Measurements from ENCODE around the gene TRIP12. TPM values are rescaled to one million over a fixed set of nuclear protein-coding genes. Genes with fewer than 3 reads are reported as not detected.

The TRIP12 gene
- total and polyA plus RNA-seq, 2 of the 8 experiments (the other 6 are each of a cell fraction or from before 2014, with no cell fraction given): 23.1 to 174 TPM

GRCh38 chr2:229969921-229970320 lies 48.1 kb upstream of the TRIP12 start:
- FAIRE-seq: no peak
- H4K20me1 ChIP-seq (replicated peaks in 1 of 2; ENCODE audit: control insufficient read depth in 1 of 2, insufficient read depth in 2 of 2, low read length in 2 of 2): no peaks in the 10 kb centered on the region
- H2BK120ac ChIP-seq (replicated peaks; ENCODE audit: low read depth, low read length): no peak overlapping the region

More at GRCh38 chr2:229969921-229970320, 48.1 kb upstream of the TRIP12 start:
- no peak for TF ChIP-seq YY1 (IDR thresholded peaks at IDR 0.05; ENCODE audit: low read depth, low read length)
- TF ChIP-seq SUZ12 (IDR thresholded peaks at IDR 0.05; ENCODE audit: low read length): no peak
- TF ChIP-seq ZNF274 (IDR thresholded peaks at IDR 0.05; ENCODE audit: borderline replicate concordance, extremely low read depth, low read length): no peak
- TF ChIP-seq CHD2 (IDR thresholded peaks at IDR 0.05; ENCODE audit: low read length): no peak
- TF ChIP-seq SP1 (IDR thresholded peaks at IDR 0.05; ENCODE audit: low read depth, low read length): no peak
- no peak for TF ChIP-seq KDM4A (IDR thresholded peaks at IDR 0.05; ENCODE audit: low read depth, low read length, severe bottlenecking)
- TF ChIP-seq HDAC6 (IDR thresholded peaks at IDR 0.05; ENCODE audit: low read depth, low read length): no peak
- no peak for TF ChIP-seq HDAC2 (IDR thresholded peaks at IDR 0.05; ENCODE audit: borderline replicate concordance in 1 of 2, low read depth in 2 of 2, low read length in 2 of 2)
- TF ChIP-seq CHD1 (IDR thresholded peaks at IDR 0.05; ENCODE audit: low read depth, low read length): no peak
- no peak for TF ChIP-seq EGR1 (IDR thresholded peaks at IDR 0.05; ENCODE audit: borderline replicate concordance, low read depth, low read length)
- TF ChIP-seq JUN (IDR thresholded peaks at IDR 0.05; ENCODE audit: low read depth, low read length): no peak
- TF ChIP-seq CREB1 (IDR thresholded peaks at IDR 0.05): no peak
- TF ChIP-seq BCL11A (IDR thresholded peaks at IDR 0.05; ENCODE audit: low read depth in 2 of 2, low read length in 2 of 2): no peak
- ChIA-PET CTCF (ENCODE audit: partially characterized antibody) (interaction anchor here (0.6 to 1.4 kb wide), 2 partner anchors 107 to 840 kb away, joined by 3 read pairs; no protein-coding TSS in a partner anchor), POLR2A (ENCODE audit: partially characterized antibody) (no interaction called here)
- Histone ChIP-seq H2BK12ac (ENCODE audit: low read depth, low read length) (no peak overlapping the region), H2BK5ac (ENCODE audit: low read depth, low read length) (no peak overlapping the region), H3K4me2 (ENCODE audit: insufficient read depth in 1 of 2, low read depth in 2 of 2, low read length in 2 of 2) (no peak overlapping the region), H3K4me1 (replicated peaks in 1 of 4; ENCODE audit: control insufficient read depth in 3 of 4, insufficient read depth in 4 of 4, low read length in 3 of 4) (no peaks in the 10 kb centered on the region), H3K56ac (replicated peaks; ENCODE audit: insufficient read length, low read depth, low read length) (no peak overlapping the region), H3K23me2 (ENCODE audit: low read depth, low read length) (no peaks in the 10 kb centered on the region), H2BK15ac (ENCODE audit: low read length) (no peak overlapping the region), H3K27ac (ENCODE audit: low read depth, low read length) (no peak overlapping the region), H3K36me3 (ENCODE audit: control insufficient read depth in 2 of 4, insufficient read depth in 4 of 4, low read length in 3 of 4) (no peaks in the 10 kb centered on the region), H3K79me2 (ENCODE audit: control insufficient read depth in 1 of 2, insufficient read depth in 2 of 2, low read length in 2 of 2) (no peaks in the 10 kb centered on the region), H3K4ac (replicated peaks; ENCODE audit: insufficient read length, low read depth, low read length) (no peak overlapping the region), H2AK5ac (ENCODE audit: low read depth, low read length) (no peak overlapping the region), H4K8ac (ENCODE audit: extremely low read depth, insufficient read depth, low read length) (no peak overlapping the region), H3K9ac (replicated peaks in 1 of 4; ENCODE audit: extremely low read depth in 1 of 4, low read depth in 3 of 4, low read length in 3 of 4) (no peak overlapping the region), H4K5ac (ENCODE audit: insufficient read length, low read depth, low read length) (no peak overlapping the region), H2BK20ac (ENCODE audit: low read length) (no peak overlapping the region), H3K9me3 (ENCODE audit: insufficient read depth in 2 of 2, low read depth in 1 of 2, low read length in 1 of 2) (no peaks in the 10 kb centered on the region), H3K23ac (ENCODE audit: insufficient read length) (no peak overlapping the region), H3K27me3 (replicated peaks in 1 of 4; ENCODE audit: control insufficient read depth in 3 of 4, extremely low read depth in 1 of 4, insufficient read depth in 3 of 4, low read length in 3 of 4) (no peaks in the 10 kb centered on the region), H2AFZ (ENCODE audit: low read length) (no peak overlapping the region), H4K91ac (replicated peaks; ENCODE audit: insufficient read length, low read length) (no peak overlapping the region), H3K18ac (ENCODE audit: extremely low read depth, low read length) (no peak overlapping the region), H3K4me3 (ENCODE audit: extremely low read depth in 1 of 4, insufficient read depth in 2 of 4, low read depth in 3 of 4, low read length in 4 of 4) (no peak overlapping the region), H3K79me1 (ENCODE audit: low read depth, low read length) (no peaks in the 10 kb centered on the region), H3K14ac (ENCODE audit: insufficient read length) (no peak overlapping the region)
- DNase-seq (ENCODE audit: low read depth in 1 of 2, low spot score in 2 of 2): no peak
- 87% methylated on average over 3 of the region's 3 CpGs; no CpG with 5 or more reads in 1 of the 2 experiments for WGBS, 2 experiments (ENCODE audit: extremely low coverage in 1 of 2, insufficient coverage in 1 of 2, insufficient read length in 1 of 2, insufficient replicate concordance in 2 of 2, low coverage in 1 of 2, low lambda C conversion rate in 2 of 2, missing lambda C conversion rate in 1 of 2)
